IMR-90 (cell line): ENCODE results near the gene CTCFL. TPM values are rescaled to one million over a fixed set of nuclear protein-coding genes. Genes with fewer than 3 reads are reported as not detected.

ENCODE experiments used
- ATAC-seq: fragments of 200-7000 bp; cut with Tn5 transposase; 2 replicates; pipeline ENCODE4 v1.9.1; 2020; ENCODE audit warnings: low read depth, mild to moderate bottlenecking, moderate library complexity
- BruUV-seq: library from RNA; stranded (reverse); fragments of 400-500 nt; replicated peaks from 2 replicates; lab custom pipeline; 2021; lab: Mats Ljungman, UMichigan
- CTCF ChIA-PET: fragments of 300-600 bp; formaldehyde crosslinking; extraction: SDS; loops from one replicate; lab custom pipeline; 2021; ENCODE audit warnings: antibody characterized with exemption; lab: Yijun Ruan, JAX
- POLR2A ChIA-PET: fragments of 300-600 bp; sonication (Branson Sonifier 250); formaldehyde crosslinking; loops from one replicate; lab custom pipeline; 2022; ENCODE audit warnings: antibody characterized with exemption; ENCODE audit not compliant: unreplicated experiment; lab: Charles Lee
- DNase-seq: peaks from one replicate; pipeline ENCODE4 v3.0.0; 2013
- H2AFZ ChIP-seq: replicated peaks from 2 replicates; pipeline ENCODE3; 2013; ENCODE audit warnings: low read length, mild to moderate bottlenecking; ENCODE audit not compliant: poor library complexity
- H2AK5ac ChIP-seq: 2 replicates; pipeline ENCODE4 v1.6.1; 2013; ENCODE audit warnings: low read depth, low read length, inconsistent platforms
- H2AK9ac ChIP-seq: replicated peaks from 2 replicates; pipeline ENCODE3; 2013; ENCODE audit warnings: mild to moderate bottlenecking, low read depth, low read length, moderate library complexity; ENCODE audit not compliant: poor library complexity
- H2BK120ac ChIP-seq: 2 replicates; pipeline ENCODE4 v1.6.1; 2013; ENCODE audit warnings: low read depth, low read length, inconsistent platforms
- H2BK15ac ChIP-seq: 3 replicates; pipeline ENCODE4 v1.6.1; 2013; ENCODE audit warnings: low read depth, low read length, inconsistent platforms
- H2BK20ac ChIP-seq: 2 replicates; pipeline ENCODE4 v1.6.1; 2013; ENCODE audit warnings: low read depth, mild to moderate bottlenecking, inconsistent platforms, low read length, moderate library complexity
- H2BK5ac ChIP-seq: 2 replicates; pipeline ENCODE4 v1.6.1; 2013; ENCODE audit warnings: mild to moderate bottlenecking, low read depth, low read length, inconsistent platforms; ENCODE audit not compliant: poor library complexity, severe bottlenecking
- H3K14ac ChIP-seq: replicated peaks from 2 replicates; pipeline ENCODE4 v1.6.1; 2013; ENCODE audit warnings: low read depth, low read length, inconsistent platforms
- H3K18ac ChIP-seq: 2 replicates; pipeline ENCODE4 v1.6.1; 2013; ENCODE audit warnings: low read depth, low read length, control low read depth
- H3K23ac ChIP-seq: 2 replicates; pipeline ENCODE4 v1.6.1; 2013; ENCODE audit warnings: low read depth, low read length, inconsistent platforms
- H3K27ac ChIP-seq: 2 replicates; pipeline ENCODE4 v1.5.1; 2013; ENCODE audit warnings: mild to moderate bottlenecking, control low read depth, low read length; ENCODE audit not compliant: insufficient read depth
- H3K27me3 ChIP-seq: 2 replicates; pipeline ENCODE4 v1.6.1; 2013; ENCODE audit warnings: low read length; ENCODE audit not compliant: control insufficient read depth, insufficient read depth
- H3K36me3 ChIP-seq: 2 replicates; pipeline ENCODE4 v1.6.1; 2013; ENCODE audit warnings: low read length, mixed read lengths; ENCODE audit not compliant: control insufficient read depth, insufficient read depth
- H3K4ac ChIP-seq: 2 replicates; pipeline ENCODE4 v1.6.1; 2013; ENCODE audit warnings: low read depth, low read length, inconsistent platforms
- H3K4me1 ChIP-seq: 2 replicates; pipeline ENCODE4 v1.6.1; 2013; ENCODE audit warnings: low read length, mixed read lengths; ENCODE audit not compliant: control insufficient read depth, insufficient read depth
- H3K4me2 ChIP-seq: 2 replicates; pipeline ENCODE4 v1.6.1; 2013; ENCODE audit warnings: low read depth, mild to moderate bottlenecking, control low read depth, low read length, moderate library complexity
- H3K4me3 ChIP-seq: 2 replicates; pipeline ENCODE4 v1.5.1; 2013; ENCODE audit warnings: low read depth, mild to moderate bottlenecking, control low read depth, low read length, moderate library complexity; ENCODE audit not compliant: insufficient read depth
- H3K56ac ChIP-seq: 2 replicates; pipeline ENCODE4 v1.6.1; 2013; ENCODE audit warnings: low read length, inconsistent platforms; ENCODE audit not compliant: insufficient read depth; ENCODE audit errors: extremely low read depth
- H3K79me1 ChIP-seq, 2 experiments: 2 replicates each; pipeline ENCODE4 v1.6.1; 2013; ENCODE audit warnings: low read length in 2 of 2, inconsistent platforms in 1 of 2, low read depth in 1 of 2
- H3K9ac ChIP-seq: 2 replicates; pipeline ENCODE4 v1.6.1; 2013; ENCODE audit warnings: low read depth, low read length, control low read depth
- H3K9me1 ChIP-seq: 2 replicates; pipeline ENCODE4 v1.6.1; 2013; ENCODE audit warnings: low read length, inconsistent platforms; ENCODE audit not compliant: insufficient read depth
- H3K9me3 ChIP-seq: 2 replicates; pipeline ENCODE4 v1.6.1; 2013; ENCODE audit warnings: low read length; ENCODE audit not compliant: control insufficient read depth, insufficient read depth
- H4K20me1 ChIP-seq: 2 replicates; pipeline ENCODE4 v1.6.1; 2013; ENCODE audit warnings: low read length, inconsistent platforms; ENCODE audit not compliant: insufficient read depth
- H4K5ac ChIP-seq: 2 replicates; pipeline ENCODE4 v1.6.1; 2013; ENCODE audit warnings: mild to moderate bottlenecking, low read depth, low read length, control low read depth
- H4K8ac ChIP-seq, 2 experiments: 2 replicates each; pipeline ENCODE4 v1.6.1; 2013; ENCODE audit warnings: low read depth in 2 of 2, low read length in 2 of 2, control low read depth in 1 of 2, inconsistent platforms in 1 of 2
- H4K91ac ChIP-seq: 2 replicates; pipeline ENCODE4 v1.6.1; 2013; ENCODE audit warnings: low read depth, low read length, inconsistent platforms; ENCODE audit not compliant: insufficient read depth
- BHLHE40 ChIP-seq: fragments of 150-350 bp; IDR thresholded peaks from 2 replicates; pipeline ENCODE4 v1.6.1; 2016; ENCODE audit warnings: mild to moderate bottlenecking, low read depth, low read length
- CEBPB ChIP-seq: IDR thresholded peaks from 2 replicates; pipeline ENCODE4 v1.6.1; 2012; ENCODE audit warnings: low read depth, low read length, improper control_type of control experiment
- CHD1 ChIP-seq: IDR thresholded peaks from 2 replicates; pipeline ENCODE4 v1.6.1; 2012; ENCODE audit warnings: low read depth, low read length, improper control_type of control experiment
- MAZ ChIP-seq: IDR thresholded peaks from 2 replicates; pipeline ENCODE4 v1.6.1; 2012; ENCODE audit warnings: low read depth, mild to moderate bottlenecking, low read length, improper control_type of control experiment, moderate library complexity, borderline replicate concordance
- RCOR1 ChIP-seq: IDR thresholded peaks from 2 replicates; pipeline ENCODE4 v1.6.1; 2012; ENCODE audit warnings: mild to moderate bottlenecking, low read length, improper control_type of control experiment; ENCODE audit not compliant: insufficient replicate concordance
- RFX5 ChIP-seq: IDR thresholded peaks from 2 replicates; pipeline ENCODE4 v1.8.0; 2012; ENCODE audit warnings: low read depth, mild to moderate bottlenecking, low read length, moderate library complexity
- SMC3 ChIP-seq: fragments of 150-350 bp; IDR thresholded peaks from 2 replicates; pipeline ENCODE4 v1.6.1; 2016; ENCODE audit warnings: low read depth, mild to moderate bottlenecking, antibody characterized with exemption, low read length, moderate library complexity
- WGBS, 2 experiments: methylation state at CpG; one replicate each; pipeline versions ENCODE4 v1.1.5 to v1.1.7; 2013; ENCODE audit warnings: missing lambda C conversion rate in 2 of 2; ENCODE audit not compliant: insufficient read length in 1 of 2; ENCODE audit errors: extremely low coverage in 2 of 2; 5-methylcytosine and 5-hydroxymethylcytosine counted together
- dilution Hi-C: fragments of 300-500 bp; cut with HindIII; formaldehyde crosslinking; loops from one replicate; pipeline ENCODE4 v1.14.3; 2018; ENCODE audit warnings: low sequenced_read_pairs; ENCODE audit not compliant: unreplicated experiment
- in situ Hi-C: fragments of 300-500 bp; cut with MboI; formaldehyde crosslinking; loops from 3 replicates; pipeline ENCODE4 v1.14.3; 2019; ENCODE audit warnings: low sequenced_read_pairs, inconsistent platforms, mixed read lengths
- intact Hi-C: fragments of 100-400 bp; cut with micrococcal nuclease; formaldehyde crosslinking; loops from 2 replicates; pipeline ENCODE4 v1.10.0; 2022
- polyA plus RNA-seq, 3 experiments: library from polyadenylated mRNA; depleted of rRNA; stranded (reverse); fragments of >200 nt; gene quantifications; 2 replicates each; pipeline ENCODE4 v1.2.3, GENCODE V29; 2012; ENCODE audit warnings: low replicate concordance in 1 of 3
- total RNA-seq: library from RNA; depleted of rRNA; stranded (reverse); fragments of >200 nt; gene quantifications from 2 replicates; pipeline ENCODE4 v1.2.3, GENCODE V29; 2012

The CTCFL gene
- total and polyA plus RNA-seq, 2 of the 4 experiments (the other 2 are of a cell fraction), result not detected

GRCh38 chr20:57573242-57573641 is 48.3 kb upstream of the CTCFL start:
- H3K23ac ChIP-seq, result no peak overlapping the region
- H3K9ac ChIP-seq, result no peak overlapping the region
- dilution Hi-C loops (no loop called here), intact Hi-C loops (no loop called here), in situ Hi-C loops (no loop called here)
- no peaks in the 10 kb centered on the region for H3K9me3 ChIP-seq
- no peak overlapping the region for H3K14ac ChIP-seq
- H3K27ac ChIP-seq, result no peak overlapping the region
- no peak overlapping the region for H2AK9ac ChIP-seq
- BruUV-seq, result no TSS peak
- no peak overlapping the region for H2BK120ac ChIP-seq
- no peaks in the 10 kb centered on the region for H3K79me1 ChIP-seq
- peaks cover 23% of the 10 kb centered on the region for H3K27me3 ChIP-seq
- no peak overlapping the region for H2BK20ac ChIP-seq
- H4K8ac ChIP-seq, result no peak overlapping the region
- no peak overlapping the region for H3K4me2 ChIP-seq
- no peaks in the 10 kb centered on the region for H3K9me1 ChIP-seq
- DNase-seq (no peak), ATAC-seq (no peak)
- H2AK5ac ChIP-seq, result no peak overlapping the region
- no peak overlapping the region for H3K4me3 ChIP-seq
- H3K4ac ChIP-seq, result no peak overlapping the region
- no peak overlapping the region for H2BK5ac ChIP-seq
- H4K20me1 ChIP-seq, result no peaks in the 10 kb centered on the region
- WGBS, 2 experiments, result 33% methylated on average over 1 of the region's 12 CpGs; no CpG with 5 or more reads in 1 of the 2 experiments
- CTCF ChIA-PET, result no interaction called here
- H3K36me3 ChIP-seq, result no peaks in the 10 kb centered on the region
- no peaks in the 10 kb centered on the region for H3K4me1 ChIP-seq
- POLR2A ChIA-PET, result no interaction called here
- TF ChIP-seq CEBPB (no peak), RFX5 (no peak), SMC3 (no peak), BHLHE40 (no peak), MAZ (no peak), CHD1 (no peak), RCOR1 (no peak)
- no peak overlapping the region for H2BK15ac ChIP-seq
- H3K18ac ChIP-seq, result no peak overlapping the region
- H2AFZ ChIP-seq, result no peak overlapping the region
- H3K56ac ChIP-seq, result no peak overlapping the region
- H4K91ac ChIP-seq, result no peak overlapping the region
- no peak overlapping the region for H4K5ac ChIP-seq
